NCI-H524 (cell line): ENCODE data around the gene NIPBL.
"Not testable (repeated sequence)": the region's sequence is repeated elsewhere in the genome, so short reads cannot be mapped to it uniquely, and the experiment has no call there.

Experiments used
- DNase-seq, 2 experiments: peaks; one replicate each; lab custom pipeline; 2025; lab: John Stamatoyannopoulos, UW

Gene NIPBL

DNA sequence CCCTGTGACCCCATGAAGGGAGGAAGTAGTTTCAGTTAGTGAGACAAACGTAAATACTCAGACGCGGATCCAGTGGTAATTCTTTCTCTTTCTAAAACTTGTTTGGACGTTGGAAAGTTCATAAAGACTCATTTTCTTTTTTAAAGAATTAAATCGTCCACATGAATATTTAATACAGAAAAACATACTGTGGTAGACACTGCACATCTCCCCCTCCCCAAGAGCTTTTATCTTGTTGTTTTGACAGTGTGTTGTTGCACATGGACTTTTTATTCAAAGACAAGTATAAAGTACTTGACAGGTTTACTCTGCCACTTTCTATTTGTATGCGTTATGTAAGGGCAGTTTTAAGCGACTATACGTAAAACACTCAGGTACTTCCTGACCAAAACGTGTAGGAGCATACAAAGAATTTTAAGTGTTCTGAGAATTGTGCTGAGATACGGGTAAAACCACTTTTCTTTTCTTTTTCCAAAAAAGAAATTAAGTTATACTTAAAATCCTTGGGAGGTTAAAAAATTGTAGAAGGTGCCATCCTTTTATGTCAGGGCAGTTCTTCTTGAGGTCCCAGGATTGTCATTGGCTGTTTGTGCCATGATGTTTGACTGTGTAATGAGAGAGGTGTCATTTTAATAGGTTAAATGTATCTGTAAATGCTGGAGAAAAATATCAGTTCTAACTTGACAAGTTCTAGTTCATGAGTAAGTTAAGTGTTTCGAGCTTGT is 1.3 kb downstream of the NIPBL start:
- peak; percentile 36 to 62 for DNase-seq

DNA sequence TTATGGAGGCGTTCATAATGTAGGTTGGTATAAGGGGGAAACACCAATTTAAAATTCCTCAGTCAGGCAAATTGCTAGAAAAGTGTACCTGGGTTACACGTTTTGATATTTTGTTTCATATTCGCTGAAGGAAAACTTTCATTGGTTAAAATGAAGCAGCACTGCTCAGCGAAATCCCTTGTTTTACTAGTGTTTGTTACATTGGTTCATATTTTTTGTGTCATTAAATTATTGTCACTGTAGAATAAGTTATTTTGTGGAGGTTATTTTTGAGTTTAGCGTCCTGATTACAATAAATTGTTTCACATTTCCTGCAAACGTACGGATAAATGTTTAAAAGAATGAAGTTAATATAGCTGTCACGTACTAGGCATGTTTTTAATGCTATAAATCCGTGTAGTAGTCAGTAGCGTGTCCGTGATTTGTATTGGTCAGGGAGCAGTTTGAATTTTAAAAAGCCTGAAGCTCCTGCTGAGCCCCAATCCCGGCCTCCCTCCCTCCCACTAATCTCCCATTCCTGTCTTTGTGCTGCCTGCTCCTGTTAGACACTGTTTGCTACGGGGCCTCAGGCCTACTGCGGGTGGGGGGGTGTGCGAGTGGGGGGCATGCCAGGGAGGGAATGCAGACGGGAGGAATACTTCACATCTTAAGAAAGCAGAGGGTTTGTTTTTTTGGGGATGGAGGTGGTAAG is 2.0 kb downstream of the NIPBL start:
- peak; percentile 79 to 88 for DNase-seq

DNA sequence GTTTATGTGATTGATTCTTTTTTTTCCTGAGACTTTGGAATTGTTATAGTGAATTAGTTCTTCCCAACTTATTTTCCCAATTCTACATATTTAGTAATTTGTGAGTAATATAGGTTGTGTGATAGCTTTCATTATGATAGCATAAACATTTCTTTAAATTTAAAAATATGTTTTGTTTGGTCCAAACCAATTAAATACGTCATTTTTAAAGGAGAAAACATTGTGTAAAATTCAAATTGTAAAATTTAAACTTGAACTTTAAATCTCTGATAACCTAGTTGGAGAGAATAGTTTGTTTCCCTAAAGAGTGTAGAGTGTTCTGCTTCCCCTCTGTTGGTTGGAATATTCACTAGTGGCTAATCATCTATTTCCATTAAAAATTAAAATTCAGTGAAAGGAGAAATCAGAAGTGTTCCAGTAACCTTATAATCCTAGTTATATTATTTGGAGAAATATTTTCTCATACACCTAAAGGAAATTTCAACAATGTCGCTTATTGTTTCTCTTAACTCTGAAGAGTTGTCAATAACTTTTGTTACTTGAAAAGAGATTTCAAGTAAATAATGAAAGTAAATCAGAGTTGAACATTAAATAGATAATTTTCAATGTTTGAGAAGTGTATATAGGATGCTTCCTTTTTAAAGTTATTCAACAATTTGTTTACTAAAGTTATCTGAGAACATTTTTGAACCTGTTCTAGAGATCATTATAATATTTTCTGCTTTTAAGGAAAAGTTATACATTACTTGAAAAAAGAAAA is 2.9 kb downstream of the NIPBL start:
- DNase-seq = no peak

DNA sequence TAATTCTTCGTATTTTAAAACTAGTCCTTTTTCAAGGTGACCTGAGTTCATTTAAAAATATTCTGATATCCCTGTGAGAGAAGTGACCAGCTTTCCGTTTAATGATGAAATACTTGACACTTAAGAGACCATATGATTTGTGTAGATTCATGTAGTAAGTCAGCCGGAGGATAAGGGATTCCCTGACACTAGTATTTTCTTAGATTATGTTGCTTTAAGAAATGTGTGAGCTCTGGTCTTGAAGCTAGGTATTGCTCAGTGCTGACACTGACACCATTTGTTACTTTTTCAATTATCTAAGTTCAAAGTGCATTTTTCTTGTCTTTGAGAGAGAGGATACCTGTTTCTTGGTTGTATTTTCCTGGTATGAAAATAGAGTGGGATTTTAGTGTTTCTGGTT is 4.2 kb downstream of the NIPBL start:
- DNase-seq = peak in 1 of 2 experiments; percentile 33

DNA sequence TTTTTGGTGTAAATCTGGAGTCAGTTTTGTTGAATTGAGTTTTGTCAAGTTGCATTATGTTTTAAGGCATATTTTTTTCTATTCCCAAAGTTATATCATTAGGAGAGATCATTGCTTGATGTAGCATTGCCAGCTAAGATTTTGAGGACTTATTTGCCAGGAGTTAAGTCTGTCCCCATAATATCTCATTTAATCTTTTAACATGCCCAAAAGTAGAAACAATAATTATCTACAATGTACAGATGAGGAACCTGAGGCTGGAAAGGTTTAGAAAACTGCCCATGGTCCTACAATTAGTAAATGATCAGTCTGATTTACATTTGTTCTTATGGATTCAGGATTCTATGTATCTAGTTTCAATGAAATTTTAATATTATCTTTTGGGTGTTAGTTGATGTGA is 4.7 kb downstream of the NIPBL start:
- DNase-seq = no peak

DNA sequence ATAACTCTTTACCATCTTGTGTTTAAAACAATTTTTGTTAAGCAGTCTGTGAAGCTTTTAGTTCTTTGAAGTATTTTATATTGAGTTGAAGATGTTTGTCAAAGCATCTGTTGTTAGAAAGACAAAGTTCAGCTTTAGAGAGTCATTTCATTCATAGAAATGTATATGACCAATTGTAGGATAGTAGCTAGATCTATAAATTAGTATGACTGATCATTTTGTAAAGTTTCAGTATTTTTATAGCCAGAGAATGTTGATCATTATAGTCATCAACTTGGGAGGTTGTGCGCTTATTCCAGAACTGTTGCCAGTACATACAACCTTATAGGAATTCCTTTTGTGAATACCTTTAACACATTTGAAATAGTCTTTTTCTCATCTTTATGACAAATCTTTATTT is 5.2 kb downstream of the NIPBL start:
- no peak for DNase-seq

DNA sequence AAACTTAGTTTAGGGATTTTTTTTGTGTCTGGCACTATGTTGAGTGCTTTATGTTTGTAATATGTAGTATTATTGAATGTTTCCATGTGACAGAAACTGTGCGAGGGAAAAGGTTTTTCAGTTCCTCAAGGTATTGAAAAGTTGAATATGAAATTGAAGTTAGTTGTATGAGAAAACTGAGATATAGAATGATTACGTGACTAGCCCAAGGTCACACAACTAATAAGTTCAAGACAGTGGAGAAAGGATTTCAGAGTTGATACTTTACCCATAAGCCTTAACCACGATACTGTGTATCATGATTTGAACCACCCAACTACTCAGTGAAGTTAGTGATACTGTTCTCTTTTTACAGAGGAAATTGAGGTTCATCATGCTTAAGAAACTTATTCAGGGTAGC is 5.7 kb downstream of the NIPBL start:
- DNase-seq = no peak

DNA sequence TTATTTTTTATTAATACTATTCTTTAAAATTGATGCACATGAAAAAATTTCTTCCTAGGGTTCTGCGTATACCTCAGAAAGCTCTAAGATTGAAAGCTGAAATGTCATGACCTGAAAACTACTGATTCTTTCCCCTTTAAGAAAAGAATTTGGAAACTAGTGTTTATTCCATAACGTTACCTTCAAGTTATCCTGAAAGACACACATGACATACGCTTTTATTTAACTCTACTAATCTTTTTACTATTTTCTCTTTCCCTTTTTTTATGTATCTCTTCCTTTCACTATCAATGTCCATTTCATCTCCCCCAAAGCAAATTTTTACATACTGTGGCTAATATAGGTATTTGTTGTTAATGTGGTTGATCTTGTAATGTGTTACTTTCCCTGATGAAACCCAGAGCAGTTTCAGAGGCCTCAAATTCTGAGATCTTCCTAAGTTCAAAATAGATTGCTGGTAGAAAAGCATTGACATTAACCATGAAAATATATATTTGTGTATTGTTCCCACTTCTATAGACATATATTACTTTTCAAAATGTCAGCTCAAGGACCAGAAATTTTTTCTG is 7.4 kb downstream of the NIPBL start:
- no peak for DNase-seq

DNA sequence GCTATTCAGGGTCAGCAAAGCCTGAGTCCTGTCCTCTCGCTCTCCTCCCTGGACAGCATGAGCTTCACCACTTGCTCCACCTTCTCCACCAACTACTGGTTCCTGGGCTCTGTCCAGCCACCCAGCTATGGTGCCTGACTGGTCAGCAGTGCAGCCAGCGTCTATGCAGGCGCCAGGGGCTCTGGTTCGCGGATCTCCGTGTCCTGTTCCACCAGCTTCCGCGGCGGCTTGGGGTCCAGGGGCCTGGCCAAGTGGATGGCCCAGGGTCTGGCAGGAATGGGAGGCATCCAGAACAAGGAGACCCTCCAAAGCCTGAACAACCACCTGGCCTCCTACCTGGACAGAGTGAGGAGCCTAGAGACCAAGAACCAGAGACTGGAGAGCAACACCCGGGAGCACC is 8.6 kb downstream of the NIPBL start:
- DNase-seq = no peak

DNA sequence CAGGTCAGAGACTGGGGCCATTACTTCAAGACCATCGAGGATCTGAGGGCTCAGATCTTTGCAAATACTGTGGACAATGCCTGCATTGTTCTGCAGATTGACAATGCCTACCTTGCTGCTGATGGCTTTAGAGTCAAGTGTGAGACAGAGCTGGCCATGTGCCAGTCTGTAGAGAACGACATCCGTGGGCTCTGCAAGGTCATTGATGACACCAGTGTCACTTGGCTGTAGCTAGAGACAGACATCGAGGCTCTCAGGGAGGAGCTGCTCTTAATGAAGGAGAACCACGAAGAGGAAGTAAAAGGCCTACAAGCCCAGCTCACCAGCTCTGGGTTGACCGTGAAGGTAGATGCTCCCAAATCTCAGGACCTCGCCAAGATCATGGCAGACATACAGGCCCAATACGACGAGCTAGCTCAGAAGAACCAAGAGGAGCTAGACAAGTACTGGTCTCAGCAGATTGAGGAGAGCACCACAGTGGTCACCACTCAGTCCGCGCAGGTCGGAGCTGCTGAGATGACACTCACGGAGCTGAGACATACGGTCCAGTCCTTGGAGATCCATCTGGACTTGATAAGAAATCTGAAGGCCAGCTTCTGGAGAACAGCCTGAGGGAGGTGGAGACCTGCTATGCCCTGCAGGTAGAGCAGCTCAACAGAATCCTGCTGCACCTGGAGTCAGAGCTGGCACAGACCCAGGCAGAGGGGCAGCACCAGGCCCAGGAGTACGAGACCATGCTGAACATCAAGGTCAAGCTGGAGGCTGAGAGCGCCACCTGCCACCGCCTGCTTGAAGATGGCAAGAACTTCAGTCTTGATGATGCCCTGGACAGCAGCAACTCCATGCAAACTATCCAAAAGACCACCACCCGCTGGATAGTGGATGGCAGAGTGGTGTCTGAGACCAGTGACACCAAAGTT is 9.3 kb downstream of the NIPBL start:
- DNase-seq = no peak

DNA sequence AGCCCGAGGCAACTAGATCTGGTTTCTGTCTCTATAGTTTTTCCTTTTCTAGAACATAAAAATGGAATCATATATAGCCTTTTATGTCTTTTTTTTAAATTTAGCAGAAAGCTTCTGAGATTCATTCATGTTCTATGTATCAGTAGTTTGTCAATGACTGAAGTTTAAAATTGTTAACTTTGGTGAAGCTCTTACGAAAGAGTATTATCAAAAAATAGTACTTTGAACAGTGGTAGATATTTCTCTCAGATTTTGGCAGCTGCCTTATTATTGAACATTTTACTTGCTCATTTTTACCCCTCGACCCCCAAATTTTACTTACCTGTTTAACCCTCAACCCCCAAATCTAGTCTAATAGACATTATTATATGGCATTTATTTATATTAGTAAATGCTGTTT is 10.2 kb downstream of the NIPBL start:
- DNase-seq = no peak

DNA sequence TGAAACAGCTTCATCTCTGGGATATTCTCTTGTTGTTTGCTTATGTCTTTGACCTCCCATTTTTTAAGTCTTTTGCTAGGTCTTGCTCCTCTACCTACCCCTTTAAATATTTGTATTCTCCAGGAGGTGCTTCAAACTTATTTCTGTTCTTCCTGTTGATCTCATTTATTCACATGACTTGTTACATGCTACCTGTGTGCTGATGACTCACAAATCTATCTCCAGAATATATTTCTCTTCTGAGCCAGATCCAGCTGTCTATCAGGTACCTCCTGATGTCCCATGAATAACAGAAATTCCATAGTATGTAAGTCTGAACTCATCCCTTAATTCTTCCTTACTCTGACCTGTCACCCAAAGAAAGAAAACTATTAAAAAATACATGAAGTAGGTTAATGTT is 11.0 kb downstream of the NIPBL start:
- DNase-seq = no peak

DNA sequence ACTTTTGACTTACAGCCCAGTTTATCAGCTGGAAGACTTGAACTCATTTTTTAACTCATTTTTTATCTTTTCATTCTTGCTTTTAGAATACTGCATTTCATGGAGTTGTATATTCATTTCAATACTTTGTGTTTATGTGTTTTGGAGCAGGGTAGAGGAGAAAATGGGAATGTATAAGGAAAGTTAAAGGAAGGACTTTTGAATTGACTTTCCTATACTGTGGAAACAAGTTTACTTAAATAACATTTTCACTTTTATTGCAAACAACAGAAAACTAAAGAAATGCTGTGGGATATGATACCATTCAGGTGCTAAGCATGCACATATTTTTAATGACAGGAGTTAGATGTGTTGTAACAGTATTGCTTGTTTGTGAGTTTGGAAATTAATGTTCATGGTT is 11.7 kb downstream of the NIPBL start:
- no peak for DNase-seq

DNA sequence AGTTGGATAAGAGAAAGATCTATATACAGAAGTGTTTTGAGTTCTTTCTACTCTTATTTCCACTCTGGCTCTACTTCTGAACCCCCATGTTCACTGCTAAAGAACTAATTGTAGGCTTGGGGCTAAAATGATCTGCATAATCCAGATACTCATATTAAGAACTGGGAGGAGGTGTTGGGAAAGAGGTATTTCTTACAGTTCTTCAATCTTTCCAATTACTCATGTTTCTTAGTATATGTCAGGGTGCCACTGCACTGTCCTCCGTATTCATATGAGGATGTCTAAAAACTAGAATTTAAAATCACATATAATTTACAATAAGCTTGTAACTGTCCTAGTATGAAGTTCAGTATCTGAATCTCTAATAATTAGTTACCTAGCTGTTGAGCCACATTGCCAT is 12.7 kb downstream of the NIPBL start:
- DNase-seq = no peak

DNA sequence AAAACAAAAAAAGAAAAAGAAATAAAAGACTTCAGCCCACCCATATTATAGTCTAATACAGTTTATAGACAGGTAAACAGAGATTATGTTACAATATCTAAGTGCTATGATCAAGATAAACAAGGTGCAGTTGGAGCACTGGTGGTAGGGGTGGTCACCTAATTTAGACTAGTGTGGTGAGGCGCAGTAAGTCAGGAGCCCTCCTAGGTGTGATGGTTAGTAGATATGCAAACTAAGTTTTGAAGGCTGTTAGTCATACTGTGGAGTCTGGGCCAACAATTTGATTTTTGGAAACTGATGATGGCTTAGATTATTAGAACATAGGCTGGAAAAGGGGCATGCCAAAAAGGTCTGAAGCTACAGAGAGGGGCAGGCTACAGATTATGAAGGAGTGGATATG is 14.7 kb downstream of the NIPBL start:
- no peak for DNase-seq

DNA sequence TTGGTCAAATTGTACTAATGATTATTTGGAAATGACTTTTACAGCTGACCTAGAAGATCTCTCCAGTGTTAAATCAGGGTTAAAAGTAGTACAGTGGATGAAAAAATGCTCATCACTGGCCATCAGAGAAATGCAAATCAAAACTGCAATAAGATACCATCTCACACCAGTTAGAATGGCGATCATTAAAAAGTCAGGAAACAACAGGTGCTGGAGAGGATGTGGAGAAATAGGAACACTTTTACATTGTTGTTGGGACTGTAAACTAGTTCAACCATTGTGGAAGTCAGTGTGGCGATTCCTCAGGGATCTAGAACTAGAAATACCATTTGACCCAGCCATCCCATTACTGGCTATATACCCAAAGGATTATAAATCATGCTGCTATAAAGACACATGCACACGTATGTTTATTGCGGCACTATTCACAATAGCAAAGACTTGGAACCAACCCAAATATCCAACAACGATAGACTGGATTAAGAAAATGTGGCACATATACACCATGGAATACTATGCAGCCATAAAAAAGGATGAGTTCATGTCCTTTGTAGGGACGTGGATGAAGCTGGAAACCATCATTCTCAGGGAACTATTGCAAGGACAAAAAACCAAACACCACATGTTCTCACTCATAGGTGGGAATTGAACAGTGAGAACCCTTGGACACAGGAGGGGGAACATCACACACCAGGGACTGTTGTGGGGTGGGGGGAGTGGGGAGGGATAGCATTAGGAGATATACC is 15.7 kb downstream of the NIPBL start:
- DNase-seq = not testable (repeated sequence)

DNA sequence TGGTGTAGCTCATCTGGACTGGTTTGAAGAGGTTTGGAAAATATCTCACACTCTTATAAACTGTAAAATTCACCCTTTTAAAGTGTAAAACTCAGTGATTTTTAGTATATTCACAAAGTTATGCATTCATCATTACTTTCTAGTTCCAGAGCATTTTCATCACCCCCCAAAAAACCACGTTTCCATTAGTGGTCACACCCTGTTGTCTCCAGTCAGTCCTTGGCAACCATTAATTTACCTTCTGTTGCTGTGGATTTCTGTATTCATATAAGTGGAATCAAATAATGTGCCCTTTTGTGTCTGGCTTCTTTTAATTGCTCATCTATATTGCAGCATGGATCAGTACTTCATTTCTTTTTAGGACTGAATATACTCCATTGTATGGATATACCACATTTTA is 18.4 kb downstream of the NIPBL start:
- DNase-seq = no peak

DNA sequence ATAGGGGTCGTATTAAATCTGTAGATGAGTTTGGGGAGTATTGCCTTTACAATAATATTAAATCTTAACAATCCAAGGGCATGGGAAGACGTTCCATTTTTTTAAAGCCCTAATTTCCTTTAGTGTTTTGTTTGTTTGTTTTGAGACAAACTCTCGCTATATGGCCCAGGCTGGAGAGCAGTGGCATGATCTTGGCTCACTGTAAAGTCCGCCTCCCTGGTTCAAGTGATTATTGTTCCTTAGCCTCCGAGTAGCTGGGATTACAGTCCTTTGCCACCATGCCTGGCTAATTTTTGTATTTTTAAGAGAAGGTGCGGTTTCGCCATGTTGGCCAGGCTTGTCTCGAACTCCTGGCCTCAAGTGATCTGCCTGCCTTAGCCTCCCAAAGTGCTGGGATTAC is 19.9 kb downstream of the NIPBL start:
- no peak for DNase-seq

DNA sequence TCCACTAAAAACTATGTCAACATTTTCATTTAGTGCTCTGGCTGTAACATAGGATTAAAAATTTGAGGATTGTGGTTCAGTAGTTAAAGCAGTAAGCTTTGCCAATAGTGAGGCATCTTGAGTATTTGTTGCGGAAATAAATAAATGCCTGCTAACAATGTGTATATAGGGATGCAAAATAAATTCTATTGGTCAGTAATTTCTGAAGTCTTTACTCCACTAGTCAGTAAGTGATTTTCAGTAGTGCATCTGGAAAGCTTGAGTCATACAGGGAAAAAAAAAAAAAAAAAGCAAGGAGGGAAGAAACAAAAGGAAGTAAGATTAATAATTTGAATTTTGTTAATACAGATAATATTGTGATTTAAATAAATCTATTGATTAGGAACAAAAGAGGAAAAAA is 21.0 kb downstream of the NIPBL start:
- no peak for DNase-seq

DNA sequence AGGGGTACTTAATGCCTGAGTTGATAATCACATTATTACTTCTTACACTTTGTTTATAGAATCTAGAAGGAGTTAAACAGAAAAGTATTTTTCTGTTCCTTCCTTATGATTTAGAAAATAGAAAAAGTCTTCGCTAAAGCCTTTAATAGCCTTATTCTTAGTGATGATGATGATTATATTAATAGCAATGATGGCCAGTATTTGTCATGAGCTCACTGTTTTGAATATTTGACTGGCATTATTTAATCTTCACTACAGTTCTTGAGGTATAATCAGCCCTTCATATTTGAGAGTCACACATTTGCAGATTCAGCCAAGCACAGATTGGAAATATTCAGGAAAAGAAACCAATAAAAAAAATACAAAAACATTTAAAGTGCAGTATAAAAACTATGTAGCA is 23.3 kb downstream of the NIPBL start:
- DNase-seq = no peak

DNA sequence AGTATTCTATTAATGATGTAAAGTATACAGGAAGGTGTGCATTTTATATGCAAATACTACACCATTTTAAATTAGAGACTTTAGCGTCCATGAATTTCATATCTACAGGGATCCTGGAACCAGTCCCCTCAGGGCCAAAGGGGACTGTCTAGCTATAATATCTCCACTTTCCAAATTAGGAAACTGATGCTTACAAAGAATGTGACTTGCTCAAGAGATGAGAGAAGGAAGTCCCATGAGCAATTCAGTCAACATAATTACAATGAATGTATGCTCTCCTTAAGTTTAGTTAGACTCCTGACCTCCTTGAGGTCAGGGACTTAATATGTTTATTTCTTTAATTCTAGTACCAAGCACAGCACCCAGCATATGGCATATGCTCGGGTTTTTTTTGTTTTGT is 23.7 kb downstream of the NIPBL start:
- DNase-seq = no peak
